IMR-90 (cell line): ENCODE results near the gene TICAM1. TPM values are rescaled to one million over a fixed set of nuclear protein-coding genes. Genes with fewer than 3 reads are reported as not detected.

Experiments
- ATAC-seq: fragments of 200-7000 bp; cut with Tn5 transposase; 2 replicates; pipeline ENCODE4 v1.9.1; 2020; ENCODE audit warnings: low read depth, mild to moderate bottlenecking, moderate library complexity
- BruUV-seq: library from RNA; stranded (reverse); fragments of 400-500 nt; replicated peaks from 2 replicates; lab custom pipeline; 2021; lab: Mats Ljungman, UMichigan
- CTCF ChIA-PET: fragments of 300-600 bp; formaldehyde crosslinking; extraction: SDS; loops from one replicate; lab custom pipeline; 2021; ENCODE audit warnings: antibody characterized with exemption; lab: Yijun Ruan, JAX
- POLR2A ChIA-PET: fragments of 300-600 bp; sonication (Branson Sonifier 250); formaldehyde crosslinking; loops from one replicate; lab custom pipeline; 2022; ENCODE audit warnings: antibody characterized with exemption; ENCODE audit not compliant: unreplicated experiment; lab: Charles Lee
- DNase-seq: peaks from one replicate; pipeline ENCODE4 v3.0.0; 2013
- H2AFZ ChIP-seq: replicated peaks from 2 replicates; pipeline ENCODE3; 2013; ENCODE audit warnings: low read length, mild to moderate bottlenecking; ENCODE audit not compliant: poor library complexity
- H2AK5ac ChIP-seq: 2 replicates; pipeline ENCODE4 v1.6.1; 2013; ENCODE audit warnings: low read depth, low read length, inconsistent platforms
- H2AK9ac ChIP-seq: replicated peaks from 2 replicates; pipeline ENCODE3; 2013; ENCODE audit warnings: mild to moderate bottlenecking, low read depth, low read length, moderate library complexity; ENCODE audit not compliant: poor library complexity
- H2BK120ac ChIP-seq: 2 replicates; pipeline ENCODE4 v1.6.1; 2013; ENCODE audit warnings: low read depth, low read length, inconsistent platforms
- H2BK15ac ChIP-seq: 3 replicates; pipeline ENCODE4 v1.6.1; 2013; ENCODE audit warnings: low read depth, low read length, inconsistent platforms
- H2BK20ac ChIP-seq: 2 replicates; pipeline ENCODE4 v1.6.1; 2013; ENCODE audit warnings: low read depth, mild to moderate bottlenecking, inconsistent platforms, low read length, moderate library complexity
- H2BK5ac ChIP-seq: 2 replicates; pipeline ENCODE4 v1.6.1; 2013; ENCODE audit warnings: mild to moderate bottlenecking, low read depth, low read length, inconsistent platforms; ENCODE audit not compliant: poor library complexity, severe bottlenecking
- H3K14ac ChIP-seq: replicated peaks from 2 replicates; pipeline ENCODE4 v1.6.1; 2013; ENCODE audit warnings: low read depth, low read length, inconsistent platforms
- H3K18ac ChIP-seq: 2 replicates; pipeline ENCODE4 v1.6.1; 2013; ENCODE audit warnings: low read depth, low read length, control low read depth
- H3K23ac ChIP-seq: 2 replicates; pipeline ENCODE4 v1.6.1; 2013; ENCODE audit warnings: low read depth, low read length, inconsistent platforms
- H3K27ac ChIP-seq: 2 replicates; pipeline ENCODE4 v1.5.1; 2013; ENCODE audit warnings: mild to moderate bottlenecking, control low read depth, low read length; ENCODE audit not compliant: insufficient read depth
- H3K27me3 ChIP-seq: 2 replicates; pipeline ENCODE4 v1.6.1; 2013; ENCODE audit warnings: low read length; ENCODE audit not compliant: control insufficient read depth, insufficient read depth
- H3K36me3 ChIP-seq: 2 replicates; pipeline ENCODE4 v1.6.1; 2013; ENCODE audit warnings: low read length, mixed read lengths; ENCODE audit not compliant: control insufficient read depth, insufficient read depth
- H3K4ac ChIP-seq: 2 replicates; pipeline ENCODE4 v1.6.1; 2013; ENCODE audit warnings: low read depth, low read length, inconsistent platforms
- H3K4me1 ChIP-seq: 2 replicates; pipeline ENCODE4 v1.6.1; 2013; ENCODE audit warnings: low read length, mixed read lengths; ENCODE audit not compliant: control insufficient read depth, insufficient read depth
- H3K4me2 ChIP-seq: 2 replicates; pipeline ENCODE4 v1.6.1; 2013; ENCODE audit warnings: low read depth, mild to moderate bottlenecking, control low read depth, low read length, moderate library complexity
- H3K4me3 ChIP-seq: 2 replicates; pipeline ENCODE4 v1.5.1; 2013; ENCODE audit warnings: low read depth, mild to moderate bottlenecking, control low read depth, low read length, moderate library complexity; ENCODE audit not compliant: insufficient read depth
- H3K56ac ChIP-seq: 2 replicates; pipeline ENCODE4 v1.6.1; 2013; ENCODE audit warnings: low read length, inconsistent platforms; ENCODE audit not compliant: insufficient read depth; ENCODE audit errors: extremely low read depth
- H3K79me1 ChIP-seq, 2 experiments: 2 replicates each; pipeline ENCODE4 v1.6.1; 2013; ENCODE audit warnings: low read length in 2 of 2, inconsistent platforms in 1 of 2, low read depth in 1 of 2
- H3K9ac ChIP-seq: 2 replicates; pipeline ENCODE4 v1.6.1; 2013; ENCODE audit warnings: low read depth, low read length, control low read depth
- H3K9me1 ChIP-seq: 2 replicates; pipeline ENCODE4 v1.6.1; 2013; ENCODE audit warnings: low read length, inconsistent platforms; ENCODE audit not compliant: insufficient read depth
- H3K9me3 ChIP-seq: 2 replicates; pipeline ENCODE4 v1.6.1; 2013; ENCODE audit warnings: low read length; ENCODE audit not compliant: control insufficient read depth, insufficient read depth
- H4K20me1 ChIP-seq: 2 replicates; pipeline ENCODE4 v1.6.1; 2013; ENCODE audit warnings: low read length, inconsistent platforms; ENCODE audit not compliant: insufficient read depth
- H4K5ac ChIP-seq: 2 replicates; pipeline ENCODE4 v1.6.1; 2013; ENCODE audit warnings: mild to moderate bottlenecking, low read depth, low read length, control low read depth
- H4K8ac ChIP-seq, 2 experiments: 2 replicates each; pipeline ENCODE4 v1.6.1; 2013; ENCODE audit warnings: low read depth in 2 of 2, low read length in 2 of 2, control low read depth in 1 of 2, inconsistent platforms in 1 of 2
- H4K91ac ChIP-seq: 2 replicates; pipeline ENCODE4 v1.6.1; 2013; ENCODE audit warnings: low read depth, low read length, inconsistent platforms; ENCODE audit not compliant: insufficient read depth
- NFE2L2 ChIP-seq: fragments of 150-350 bp; IDR thresholded peaks from 2 replicates; pipeline ENCODE4 v1.6.1; 2016; ENCODE audit warnings: low read depth, mild to moderate bottlenecking, low read length
- RFX5 ChIP-seq: IDR thresholded peaks from 2 replicates; pipeline ENCODE4 v1.8.0; 2012; ENCODE audit warnings: low read depth, mild to moderate bottlenecking, low read length, moderate library complexity
- SMC3 ChIP-seq: fragments of 150-350 bp; IDR thresholded peaks from 2 replicates; pipeline ENCODE4 v1.6.1; 2016; ENCODE audit warnings: low read depth, mild to moderate bottlenecking, antibody characterized with exemption, low read length, moderate library complexity
- WGBS, 2 experiments: methylation state at CpG; one replicate each; pipeline versions ENCODE4 v1.1.5 to v1.1.7; 2013; ENCODE audit warnings: missing lambda C conversion rate in 2 of 2; ENCODE audit not compliant: insufficient read length in 1 of 2; ENCODE audit errors: extremely low coverage in 2 of 2; 5-methylcytosine and 5-hydroxymethylcytosine counted together
- dilution Hi-C: fragments of 300-500 bp; cut with HindIII; formaldehyde crosslinking; loops from one replicate; pipeline ENCODE4 v1.14.3; 2018; ENCODE audit warnings: low sequenced_read_pairs; ENCODE audit not compliant: unreplicated experiment
- in situ Hi-C: fragments of 300-500 bp; cut with MboI; formaldehyde crosslinking; loops from 3 replicates; pipeline ENCODE4 v1.14.3; 2019; ENCODE audit warnings: low sequenced_read_pairs, inconsistent platforms, mixed read lengths
- intact Hi-C: fragments of 100-400 bp; cut with micrococcal nuclease; formaldehyde crosslinking; loops from 2 replicates; pipeline ENCODE4 v1.10.0; 2022
- polyA plus RNA-seq, 3 experiments: library from polyadenylated mRNA; depleted of rRNA; stranded (reverse); fragments of >200 nt; gene quantifications; 2 replicates each; pipeline ENCODE4 v1.2.3, GENCODE V29; 2012; ENCODE audit warnings: low replicate concordance in 1 of 3
- total RNA-seq: library from RNA; depleted of rRNA; stranded (reverse); fragments of >200 nt; gene quantifications from 2 replicates; pipeline ENCODE4 v1.2.3, GENCODE V29; 2012

Gene TICAM1
- total and polyA plus RNA-seq, 2 of the 4 experiments (the other 2 are of a cell fraction): 0.90 to 9.2 TPM

GRCh38 chr19:4830768-4831265 lies 695 bp downstream of the TICAM1 start:
- H3K4me1 ChIP-seq: peaks cover 11% of the 10 kb centered on the region
- H3K14ac ChIP-seq: peak overlapping the region; percentile 99
- TF ChIP-seq SMC3 (no peak), NFE2L2 (no peak), RFX5 (no peak)
- H3K9ac ChIP-seq: peak overlapping the region; percentile 100
- peak overlapping the region; percentile 18; the same call in 1 of the 2 replicates for H2BK20ac ChIP-seq
- H2BK5ac ChIP-seq: peak overlapping the region; percentile 76
- peak overlapping the region; percentile 98 for H3K4me3 ChIP-seq
- peaks cover 10% of the 10 kb centered on the region for H3K9me1 ChIP-seq
- peak overlapping the region; percentile 96 for H3K23ac ChIP-seq
- in situ Hi-C loops (no loop called here), intact Hi-C loops (no loop called here), dilution Hi-C loops (no loop called here)
- peaks cover 20% of the 10 kb centered on the region; the same call in 1 of the 2 replicates for H4K20me1 ChIP-seq
- no peaks in the 10 kb centered on the region for H3K27me3 ChIP-seq
- no peaks in the 10 kb centered on the region for H3K36me3 ChIP-seq
- peak overlapping the region; percentile 61 for H2BK120ac ChIP-seq
- peak overlapping the region; percentile 84 to 86 for H4K8ac ChIP-seq
- H3K79me1 ChIP-seq: peaks cover 19 to 40% of the 10 kb centered on the region in 2 experiments
- TSS peak; percentile 63 for BruUV-seq
- H3K18ac ChIP-seq: peak overlapping the region; percentile 85; the same call in 1 of the 2 replicates
- peak overlapping the region; percentile 87 for H3K27ac ChIP-seq
- ATAC-seq (no peak), DNase-seq (no peak)
- ChIA-PET CTCF (no interaction called here), POLR2A (interaction anchor here (0.6 kb wide), 1 partner anchor 11 kb away, joined by 9 read pairs; no protein-coding TSS in a partner anchor)
- 58% methylated on average over 3 of the region's 6 CpGs; no CpG with 5 or more reads in 1 of the 2 experiments for WGBS, 2 experiments
- H4K5ac ChIP-seq: peak overlapping the region; percentile 85; the same call in 1 of the 2 replicates
- peak overlapping the region; percentile 32; the same call in 1 of the 3 replicates for H2BK15ac ChIP-seq
- peak overlapping the region; percentile 89 for H2AK5ac ChIP-seq
- H4K91ac ChIP-seq: peak overlapping the region; percentile 89
- peak overlapping the region; percentile 99 for H3K4ac ChIP-seq
- H3K9me3 ChIP-seq: no peaks in the 10 kb centered on the region
- peak overlapping the region; percentile 100 for H3K4me2 ChIP-seq
- H2AK9ac ChIP-seq: peak overlapping the region; percentile 99
- peak overlapping the region; percentile 99 for H2AFZ ChIP-seq
- H3K56ac ChIP-seq: peak overlapping the region; percentile 71
